ENCODE results near the gene SLC26A5.
A peak's percentile ranks its signal among the peaks of the same experiment; 100 is the strongest.

The SLC26A5 gene

DNA sequence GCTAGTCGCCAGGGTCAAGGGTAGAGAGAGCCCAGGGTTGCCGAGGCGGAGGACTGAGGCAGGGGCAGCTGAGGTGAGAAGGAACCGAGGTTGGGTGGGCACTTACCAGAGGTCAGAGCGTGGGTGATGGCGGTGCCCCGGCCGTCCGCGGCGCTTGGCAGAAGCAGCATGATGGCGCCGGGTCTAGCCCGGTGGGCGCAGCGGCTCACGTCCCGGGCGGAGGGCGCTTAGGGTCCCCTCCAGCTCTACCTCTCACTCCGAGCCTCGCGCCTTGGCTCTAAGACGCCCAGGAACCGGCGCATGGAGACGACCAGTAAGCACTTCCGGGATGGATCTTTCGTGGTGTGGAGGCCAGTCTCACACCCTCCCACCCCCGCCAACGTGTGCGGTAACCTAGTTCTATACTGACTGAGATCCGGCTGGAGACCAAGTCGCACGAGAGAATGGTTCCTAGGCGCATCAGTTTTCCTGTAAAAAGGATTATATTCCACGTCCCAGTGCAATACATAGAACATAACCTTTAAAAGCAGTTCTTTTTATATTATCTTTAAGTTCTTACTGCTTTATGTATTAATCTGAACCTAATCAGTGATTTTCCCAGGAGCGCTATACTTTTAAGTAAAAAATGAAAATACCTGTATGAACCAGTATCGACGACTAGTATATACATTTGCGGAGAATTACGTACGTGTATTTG, 101.4 kb downstream of the SLC26A5 start, which contains the start of gene DNAJC2:
TSS of gene DNAJC2 (minus strand) at position 315 of the 697 bp plus-strand sequence. CDS start at position 170, 145 bp downstream.
- peak within 1 kb of the TSS; percentile 85 for H3K4me3 ChIP-seq (replicated peaks; ENCODE audit: insufficient read depth, low read length)
- no peaks in the 10 kb centered on the region for H3K27me3 ChIP-seq (ENCODE audit: insufficient read depth, poor library complexity, severe bottlenecking)
- TF ChIP-seq, protein P1, sequence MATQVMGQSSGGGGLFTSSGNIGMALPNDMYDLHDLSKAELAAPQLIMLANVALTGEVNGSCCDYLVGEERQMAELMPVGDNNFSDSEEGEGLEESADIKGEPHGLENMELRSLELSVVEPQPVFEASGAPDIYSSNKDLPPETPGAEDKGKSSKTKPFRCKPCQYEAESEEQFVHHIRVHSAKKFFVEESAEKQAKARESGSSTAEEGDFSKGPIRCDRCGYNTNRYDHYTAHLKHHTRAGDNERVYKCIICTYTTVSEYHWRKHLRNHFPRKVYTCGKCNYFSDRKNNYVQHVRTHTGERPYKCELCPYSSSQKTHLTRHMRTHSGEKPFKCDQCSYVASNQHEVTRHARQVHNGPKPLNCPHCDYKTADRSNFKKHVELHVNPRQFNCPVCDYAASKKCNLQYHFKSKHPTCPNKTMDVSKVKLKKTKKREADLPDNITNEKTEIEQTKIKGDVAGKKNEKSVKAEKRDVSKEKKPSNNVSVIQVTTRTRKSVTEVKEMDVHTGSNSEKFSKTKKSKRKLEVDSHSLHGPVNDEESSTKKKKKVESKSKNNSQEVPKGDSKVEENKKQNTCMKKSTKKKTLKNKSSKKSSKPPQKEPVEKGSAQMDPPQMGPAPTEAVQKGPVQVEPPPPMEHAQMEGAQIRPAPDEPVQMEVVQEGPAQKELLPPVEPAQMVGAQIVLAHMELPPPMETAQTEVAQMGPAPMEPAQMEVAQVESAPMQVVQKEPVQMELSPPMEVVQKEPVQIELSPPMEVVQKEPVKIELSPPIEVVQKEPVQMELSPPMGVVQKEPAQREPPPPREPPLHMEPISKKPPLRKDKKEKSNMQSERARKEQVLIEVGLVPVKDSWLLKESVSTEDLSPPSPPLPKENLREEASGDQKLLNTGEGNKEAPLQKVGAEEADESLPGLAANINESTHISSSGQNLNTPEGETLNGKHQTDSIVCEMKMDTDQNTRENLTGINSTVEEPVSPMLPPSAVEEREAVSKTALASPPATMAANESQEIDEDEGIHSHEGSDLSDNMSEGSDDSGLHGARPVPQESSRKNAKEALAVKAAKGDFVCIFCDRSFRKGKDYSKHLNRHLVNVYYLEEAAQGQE (IDR thresholded peaks at IDR 0.05; ENCODE audit: insufficient replicate concordance, low read depth) = peak; percentile 73
- peak; percentile 95 for TF ChIP-seq GABPA (IDR thresholded peaks at IDR 0.05; ENCODE audit: low read depth)
- TF ChIP-seq, protein P2, sequence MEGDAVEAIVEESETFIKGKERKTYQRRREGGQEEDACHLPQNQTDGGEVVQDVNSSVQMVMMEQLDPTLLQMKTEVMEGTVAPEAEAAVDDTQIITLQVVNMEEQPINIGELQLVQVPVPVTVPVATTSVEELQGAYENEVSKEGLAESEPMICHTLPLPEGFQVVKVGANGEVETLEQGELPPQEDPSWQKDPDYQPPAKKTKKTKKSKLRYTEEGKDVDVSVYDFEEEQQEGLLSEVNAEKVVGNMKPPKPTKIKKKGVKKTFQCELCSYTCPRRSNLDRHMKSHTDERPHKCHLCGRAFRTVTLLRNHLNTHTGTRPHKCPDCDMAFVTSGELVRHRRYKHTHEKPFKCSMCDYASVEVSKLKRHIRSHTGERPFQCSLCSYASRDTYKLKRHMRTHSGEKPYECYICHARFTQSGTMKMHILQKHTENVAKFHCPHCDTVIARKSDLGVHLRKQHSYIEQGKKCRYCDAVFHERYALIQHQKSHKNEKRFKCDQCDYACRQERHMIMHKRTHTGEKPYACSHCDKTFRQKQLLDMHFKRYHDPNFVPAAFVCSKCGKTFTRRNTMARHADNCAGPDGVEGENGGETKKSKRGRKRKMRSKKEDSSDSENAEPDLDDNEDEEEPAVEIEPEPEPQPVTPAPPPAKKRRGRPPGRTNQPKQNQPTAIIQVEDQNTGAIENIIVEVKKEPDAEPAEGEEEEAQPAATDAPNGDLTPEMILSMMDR (IDR thresholded peaks at IDR 0.05; ENCODE audit: insufficient read depth, low read length) = no peak
- no peak for TF ChIP-seq SPI1 (IDR thresholded peaks at IDR 0.05; ENCODE audit: borderline replicate concordance, low read depth)
- peak; percentile 90 for TF ChIP-seq POLR2AphosphoS5 (IDR thresholded peaks at IDR 0.05; ENCODE audit: low read depth)
- peak; percentile 91 to 92 for DNase-seq (ENCODE audit: low read depth in 1 of 2, low spot score in 1 of 2)
- peak within 1 kb of the TSS; percentile 92 for H3K27ac ChIP-seq (replicated peaks)

DNA sequence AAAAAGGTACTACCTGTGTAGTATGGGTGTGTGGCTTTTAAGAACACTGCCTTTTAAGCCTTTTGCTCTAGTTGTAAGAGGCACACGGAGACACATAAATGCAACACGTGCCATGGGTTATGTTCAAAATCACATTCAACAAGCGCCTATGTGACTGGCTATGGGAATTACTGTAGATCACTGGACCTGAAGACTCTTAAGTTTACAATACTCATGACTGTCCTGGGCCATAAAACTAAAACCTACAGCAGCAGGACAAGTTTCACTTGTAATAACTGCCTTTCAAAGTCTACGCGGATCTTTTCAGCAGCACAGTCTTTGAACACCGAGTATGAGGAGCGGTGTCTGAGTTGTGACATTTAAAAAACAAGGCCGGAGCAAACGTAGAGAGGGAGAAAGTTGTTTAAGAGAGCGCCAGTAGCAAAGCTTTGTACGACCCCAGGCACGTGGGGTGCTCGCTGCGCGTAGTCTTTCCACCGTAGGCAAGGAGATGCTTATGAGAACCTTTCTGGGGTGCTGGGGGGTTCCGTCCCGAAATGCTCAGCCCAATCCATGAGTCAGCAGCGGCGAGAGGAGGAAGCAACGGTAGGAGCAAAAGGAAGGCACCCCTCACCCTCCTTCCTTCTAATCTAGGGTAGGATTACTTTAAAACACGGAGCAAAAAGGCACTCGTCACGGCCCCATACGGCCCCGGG, 102.1 kb downstream of the SLC26A5 start:
- TF ChIP-seq POLR2AphosphoS5 (IDR thresholded peaks at IDR 0.05; ENCODE audit: low read depth) (no peak), GABPA (IDR thresholded peaks at IDR 0.05; ENCODE audit: low read depth) (no peak)
- TF ChIP-seq, protein P2 (IDR thresholded peaks at IDR 0.05; ENCODE audit: insufficient read depth, low read length) = no peak
- Histone ChIP-seq H3K27ac (replicated peaks) (peak overlapping the region; percentile 92), H3K27me3 (ENCODE audit: insufficient read depth, poor library complexity, severe bottlenecking) (no peaks in the 10 kb centered on the region), H3K4me3 (replicated peaks; ENCODE audit: insufficient read depth, low read length) (peak overlapping the region; percentile 85)
- DNase-seq (ENCODE audit: low read depth in 1 of 2, low spot score in 1 of 2) = peak; percentile 44 to 56

DNA sequence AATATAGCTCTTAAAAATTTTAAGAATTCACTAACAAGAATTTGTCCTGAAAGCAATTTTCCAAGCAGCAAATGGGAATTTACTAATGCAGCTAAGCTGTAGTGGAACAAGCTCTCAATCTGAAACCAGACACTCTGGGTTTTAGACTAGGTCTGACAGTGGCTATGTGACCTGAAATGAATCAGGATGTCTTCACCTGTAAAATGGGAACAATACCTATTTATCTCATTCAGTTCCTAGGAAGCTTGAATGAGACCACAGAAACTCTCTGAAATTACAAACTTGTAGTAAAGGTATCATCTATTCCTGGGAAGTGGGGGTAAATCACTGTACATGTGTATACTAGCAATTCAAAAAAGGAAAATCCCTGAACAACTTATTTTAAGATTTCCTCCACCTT, 102.7 kb downstream of the SLC26A5 start:
- no peak for DNase-seq (ENCODE audit: low read depth in 1 of 2, low spot score in 1 of 2)
- no peak for TF ChIP-seq GABPA (IDR thresholded peaks at IDR 0.05; ENCODE audit: low read depth)
- TF ChIP-seq SPI1 (IDR thresholded peaks at IDR 0.05; ENCODE audit: borderline replicate concordance, low read depth) = no peak
- Histone ChIP-seq H3K27ac (replicated peaks) (peak overlapping the region; percentile 92), H3K4me3 (replicated peaks; ENCODE audit: insufficient read depth, low read length) (peak overlapping the region; percentile 85), H3K27me3 (ENCODE audit: insufficient read depth, poor library complexity, severe bottlenecking) (no peaks in the 10 kb centered on the region)

DNA sequence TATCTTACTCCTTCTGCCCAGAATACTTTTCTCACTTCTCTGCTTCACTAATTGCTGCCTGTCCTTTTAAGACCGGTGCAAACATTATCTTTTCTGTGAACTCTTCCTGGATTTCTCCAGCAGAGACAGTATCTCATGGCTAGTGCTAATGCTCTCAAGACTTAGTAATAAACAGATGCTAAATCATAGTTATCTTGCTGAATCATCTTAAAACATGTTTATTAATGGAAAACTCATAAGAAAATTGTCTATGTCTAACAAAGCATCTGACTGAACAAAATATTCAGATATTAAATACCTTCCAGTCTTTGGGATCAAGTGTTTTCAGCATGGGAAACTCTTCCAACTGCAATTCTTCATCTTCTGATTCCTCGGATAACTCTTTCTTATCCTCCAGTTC, 104.5 kb downstream of the SLC26A5 start:
- TF ChIP-seq POLR2AphosphoS5 (IDR thresholded peaks at IDR 0.05; ENCODE audit: low read depth) (no peak), SPI1 (IDR thresholded peaks at IDR 0.05; ENCODE audit: borderline replicate concordance, low read depth) (no peak), GABPA (IDR thresholded peaks at IDR 0.05; ENCODE audit: low read depth) (no peak)
- TF ChIP-seq, protein P2 (IDR thresholded peaks at IDR 0.05; ENCODE audit: insufficient read depth, low read length) = no peak
- TF ChIP-seq, protein P1 (IDR thresholded peaks at IDR 0.05; ENCODE audit: insufficient replicate concordance, low read depth) = no peak

More for the DNA sequence above, 104.5 kb downstream of the SLC26A5 start:
- DNase-seq (ENCODE audit: low read depth in 1 of 2, low spot score in 1 of 2) = no peak
- H3K27ac ChIP-seq (replicated peaks) = no peak overlapping the region
- no peak overlapping the region for H3K4me3 ChIP-seq (replicated peaks; ENCODE audit: insufficient read depth, low read length)
- no peaks in the 10 kb centered on the region for H3K27me3 ChIP-seq (ENCODE audit: insufficient read depth, poor library complexity, severe bottlenecking)
